OCI-LY3 (cell line): ENCODE results near the gene POLK.
"Not testable (repeated sequence)": the region's sequence is repeated elsewhere in the genome, so short reads cannot be mapped to it uniquely, and the experiment has no call there.

Experiments
- EZH2phosphoT487 ChIP-seq: fragments of 200-600 bp; shearing (Covaris generic); IDR thresholded peaks from 2 replicates; pipeline ENCODE4 v1.6.1; 2018; ENCODE audit warnings: antibody characterized with exemption, mixed run types, low read depth
- TF ChIP-seq, protein P1 (sequence below): fragments of 200-600, 300-600 bp; sonication (generic); IDR thresholded peaks from 2 replicates; pipeline ENCODE4 v1.5.1; 2014; ENCODE audit warnings: antibody characterized with exemption, low read length, low read depth

DNA sequence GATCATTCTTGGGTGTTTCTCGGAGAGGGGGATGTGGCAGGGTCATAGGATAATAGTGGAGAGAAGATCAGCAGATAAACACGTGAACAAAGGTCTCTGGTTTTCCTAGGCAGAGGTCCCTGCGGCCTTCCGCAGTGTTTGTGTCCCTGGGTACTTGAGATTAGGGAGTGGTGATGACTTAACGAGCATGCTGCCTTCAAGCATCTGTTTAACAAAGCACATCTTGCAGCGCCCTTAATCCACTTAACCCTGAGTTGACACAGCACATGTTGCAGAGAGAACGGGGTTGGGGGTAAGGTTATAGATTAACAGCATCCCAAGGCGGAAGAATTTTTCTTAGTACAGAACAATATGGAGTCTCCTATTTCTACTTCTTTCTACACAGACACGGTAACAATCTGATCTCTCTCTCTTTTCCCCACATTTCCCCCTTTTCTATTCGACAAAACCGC is 99.2 kb downstream of the POLK start:
- TF ChIP-seq, protein P1, sequence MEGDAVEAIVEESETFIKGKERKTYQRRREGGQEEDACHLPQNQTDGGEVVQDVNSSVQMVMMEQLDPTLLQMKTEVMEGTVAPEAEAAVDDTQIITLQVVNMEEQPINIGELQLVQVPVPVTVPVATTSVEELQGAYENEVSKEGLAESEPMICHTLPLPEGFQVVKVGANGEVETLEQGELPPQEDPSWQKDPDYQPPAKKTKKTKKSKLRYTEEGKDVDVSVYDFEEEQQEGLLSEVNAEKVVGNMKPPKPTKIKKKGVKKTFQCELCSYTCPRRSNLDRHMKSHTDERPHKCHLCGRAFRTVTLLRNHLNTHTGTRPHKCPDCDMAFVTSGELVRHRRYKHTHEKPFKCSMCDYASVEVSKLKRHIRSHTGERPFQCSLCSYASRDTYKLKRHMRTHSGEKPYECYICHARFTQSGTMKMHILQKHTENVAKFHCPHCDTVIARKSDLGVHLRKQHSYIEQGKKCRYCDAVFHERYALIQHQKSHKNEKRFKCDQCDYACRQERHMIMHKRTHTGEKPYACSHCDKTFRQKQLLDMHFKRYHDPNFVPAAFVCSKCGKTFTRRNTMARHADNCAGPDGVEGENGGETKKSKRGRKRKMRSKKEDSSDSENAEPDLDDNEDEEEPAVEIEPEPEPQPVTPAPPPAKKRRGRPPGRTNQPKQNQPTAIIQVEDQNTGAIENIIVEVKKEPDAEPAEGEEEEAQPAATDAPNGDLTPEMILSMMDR, result not testable (repeated sequence)
- TF ChIP-seq EZH2phosphoT487, result not testable (repeated sequence)
